ENCODE measurements around the gene AZI2.

AZI2 gene

DNA sequence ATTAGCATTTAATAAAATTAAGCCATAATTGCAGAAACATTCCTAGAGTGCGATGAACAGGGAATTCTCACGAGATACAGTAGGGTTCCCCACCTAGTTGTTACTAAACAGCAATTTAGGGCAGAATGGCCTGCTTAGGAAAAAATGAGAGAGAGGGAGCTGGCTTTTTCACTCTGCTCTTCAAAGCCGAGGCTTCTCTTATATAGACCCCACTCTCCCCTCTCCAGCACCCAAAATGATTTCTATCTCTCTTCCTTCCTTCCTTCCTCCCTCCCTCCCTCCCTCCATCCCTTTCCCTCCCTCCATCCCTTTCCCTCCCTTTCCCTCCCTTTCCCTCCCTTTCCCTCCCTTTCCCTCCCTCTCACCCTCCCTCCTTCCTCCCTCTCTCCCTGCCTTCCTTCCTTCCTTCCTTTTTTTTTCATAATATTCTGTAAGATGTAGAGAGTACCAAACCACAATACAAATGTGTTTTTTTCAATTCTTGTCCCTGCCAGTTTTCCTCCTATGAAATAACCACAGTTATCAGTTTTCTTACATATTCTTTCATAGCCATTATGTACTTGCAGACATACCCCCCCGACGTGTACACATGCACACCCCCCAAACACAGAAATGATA is 48.2 kb downstream of the AZI2 start:
- no peak for DNase-seq (ENCODE audit: low spot score)

DNA sequence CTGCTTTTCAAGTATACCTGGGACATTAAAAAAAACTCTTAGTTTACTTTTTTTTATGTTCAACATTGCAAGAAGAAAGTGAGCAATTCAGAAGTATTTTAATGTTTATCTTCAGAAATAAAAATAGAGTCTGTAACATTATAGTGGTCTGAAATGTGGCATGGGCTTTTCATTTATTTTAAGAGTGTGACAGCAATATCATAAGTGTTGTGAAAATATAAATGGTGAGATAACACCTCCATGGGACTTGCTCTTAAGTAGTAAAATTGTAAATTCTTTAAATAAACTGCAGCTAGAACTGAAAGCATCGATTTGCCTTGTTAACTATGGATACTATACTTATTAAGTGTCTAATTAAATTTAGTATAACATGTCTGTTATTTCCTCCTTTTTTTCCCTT is 48.9 kb downstream of the AZI2 start:
- no peak for DNase-seq (ENCODE audit: low spot score)

DNA sequence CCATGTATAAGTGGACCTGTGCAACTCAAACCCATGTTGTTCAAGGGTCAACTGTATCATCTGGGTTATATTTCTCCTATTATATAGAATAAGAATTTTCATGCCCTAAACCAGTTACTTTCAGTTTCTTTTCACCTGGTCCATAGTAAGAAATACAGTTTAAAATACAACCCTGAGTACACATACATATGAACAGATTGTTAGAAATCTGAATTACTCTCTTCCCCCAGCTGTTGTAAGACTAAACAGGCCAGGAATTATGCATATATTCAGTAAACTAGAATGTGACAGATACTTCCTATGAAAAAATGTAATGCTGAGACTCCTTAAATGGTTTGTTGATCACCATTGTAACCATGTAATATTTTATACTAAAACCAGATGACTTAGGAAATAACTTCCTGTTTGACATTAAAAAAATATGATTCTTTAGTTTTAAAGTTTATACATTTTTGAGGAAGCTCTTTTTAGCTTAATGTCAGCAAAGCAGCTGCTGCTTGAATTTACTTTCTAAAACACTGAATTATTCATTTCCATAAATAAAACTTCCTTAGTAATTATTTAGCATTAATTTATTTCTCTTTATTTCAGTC is 52.6 kb downstream of the AZI2 start:
- no peak for DNase-seq (ENCODE audit: low spot score)

DNA sequence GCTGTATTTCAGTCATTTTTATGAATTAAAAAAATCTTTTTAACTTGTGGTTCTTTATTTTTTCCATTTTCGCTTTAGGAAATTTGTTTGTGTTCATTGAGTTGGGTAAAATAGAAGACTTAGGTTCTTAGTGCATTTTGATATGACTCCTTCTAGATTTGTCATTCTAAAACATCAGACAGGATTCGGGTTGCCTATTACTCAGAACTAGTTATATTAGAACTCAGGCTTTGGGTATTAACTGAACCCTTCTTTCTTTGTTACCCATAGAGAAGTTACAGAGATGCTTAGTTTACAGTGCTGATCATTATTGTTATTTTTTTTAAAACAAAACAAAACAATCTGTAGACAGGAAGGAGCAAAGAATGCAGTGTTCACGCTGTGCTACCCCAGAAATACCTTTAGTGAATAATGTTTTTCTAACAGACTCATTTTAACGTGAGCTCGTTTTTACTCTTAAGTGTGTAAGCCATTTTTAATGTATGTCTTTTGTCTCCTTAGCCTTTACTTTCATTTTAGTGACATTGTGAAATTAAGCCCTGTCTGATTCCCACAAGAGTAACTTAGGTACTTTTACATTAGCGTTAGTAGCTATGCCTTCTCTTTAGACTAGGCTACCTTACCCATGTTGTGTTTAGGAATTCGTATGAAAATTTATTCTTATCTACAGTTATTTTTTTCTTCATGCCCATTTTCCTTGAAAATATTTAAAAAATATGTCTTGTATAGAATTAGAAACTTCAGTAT is 53.8 kb downstream of the AZI2 start:
- no peak for DNase-seq (ENCODE audit: low spot score)

DNA sequence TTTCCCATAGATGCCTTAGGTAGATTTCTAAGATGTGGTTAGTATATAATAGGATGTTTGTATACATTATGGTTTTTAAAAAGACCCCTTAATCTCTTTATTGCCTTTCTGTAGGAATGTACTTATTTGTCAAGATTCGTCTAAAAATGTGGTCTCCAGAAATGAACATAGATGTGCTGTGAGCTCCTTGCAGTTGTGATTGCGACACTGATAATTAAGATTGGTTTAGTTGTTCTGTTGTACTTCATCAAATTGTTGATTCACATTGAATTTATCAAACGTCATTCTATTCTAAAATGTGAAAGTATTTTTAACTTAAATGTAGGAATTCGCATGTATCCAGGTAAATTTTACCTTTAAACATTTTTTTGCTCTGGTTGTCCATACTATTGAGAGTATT is 56.0 kb downstream of the AZI2 start:
- no peak for DNase-seq (ENCODE audit: low spot score)

DNA sequence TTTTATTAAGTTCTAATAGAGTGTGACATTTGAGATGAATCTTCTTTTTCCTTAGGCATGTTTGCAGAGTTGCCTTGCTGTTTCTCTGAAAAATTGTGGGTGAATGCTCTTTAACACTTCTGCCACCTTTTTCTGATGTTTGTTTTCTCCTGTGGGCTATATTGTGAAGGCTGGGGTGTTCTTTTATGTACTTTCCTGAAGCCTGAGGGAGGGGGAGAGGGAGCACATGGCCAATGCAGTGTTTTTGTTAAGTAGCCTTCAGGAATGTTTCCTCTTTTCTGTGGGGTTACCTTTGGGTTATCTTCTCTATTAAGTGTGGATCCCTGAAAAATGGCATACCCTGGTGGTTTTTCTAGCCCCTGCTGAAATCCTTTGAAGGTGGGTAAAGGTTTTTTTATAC is 57.0 kb downstream of the AZI2 start:
- no peak for DNase-seq (ENCODE audit: low spot score)

DNA sequence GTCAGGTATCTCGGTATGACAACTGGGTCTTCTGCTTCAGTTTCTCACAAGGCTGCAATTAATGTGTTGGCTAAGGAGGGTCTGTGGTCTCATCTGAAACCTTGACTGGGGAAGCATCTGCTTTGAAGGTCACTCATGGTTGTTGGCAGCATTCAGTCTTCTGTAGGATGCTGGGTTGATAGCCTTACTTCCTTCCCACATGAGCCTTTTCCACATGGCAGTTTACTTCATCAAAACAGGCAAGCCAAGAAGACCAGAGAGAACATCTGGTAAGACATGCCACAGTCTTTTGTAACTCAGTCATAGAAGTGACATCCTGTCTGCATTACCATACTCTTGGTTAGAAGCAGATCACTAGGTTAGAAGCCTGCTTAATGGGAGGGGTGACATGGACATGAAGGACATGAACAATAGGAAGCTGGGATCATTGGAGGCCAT is 57.7 kb downstream of the AZI2 start:
- DNase-seq (ENCODE audit: low spot score) = no peak

DNA sequence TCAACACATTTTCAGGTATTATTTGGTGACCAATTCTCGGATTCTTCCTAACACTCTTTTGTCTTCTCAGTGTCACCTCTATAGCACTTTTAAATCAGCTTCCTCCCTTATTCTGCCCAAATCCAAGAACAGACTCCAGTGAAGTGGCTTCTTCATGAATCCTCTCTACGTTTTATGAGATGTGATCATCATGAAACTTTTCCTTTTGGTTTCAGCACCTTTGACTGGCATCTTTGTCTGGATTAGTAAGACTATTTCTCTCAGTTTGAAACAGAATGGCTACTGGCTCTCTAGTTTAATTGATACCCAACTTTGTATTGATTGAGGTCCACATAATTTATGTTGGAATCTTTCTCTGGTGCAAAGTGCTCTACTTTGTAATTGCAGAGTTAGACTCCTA is 61.6 kb downstream of the AZI2 start:
- DNase-seq (ENCODE audit: low spot score) = no peak

DNA sequence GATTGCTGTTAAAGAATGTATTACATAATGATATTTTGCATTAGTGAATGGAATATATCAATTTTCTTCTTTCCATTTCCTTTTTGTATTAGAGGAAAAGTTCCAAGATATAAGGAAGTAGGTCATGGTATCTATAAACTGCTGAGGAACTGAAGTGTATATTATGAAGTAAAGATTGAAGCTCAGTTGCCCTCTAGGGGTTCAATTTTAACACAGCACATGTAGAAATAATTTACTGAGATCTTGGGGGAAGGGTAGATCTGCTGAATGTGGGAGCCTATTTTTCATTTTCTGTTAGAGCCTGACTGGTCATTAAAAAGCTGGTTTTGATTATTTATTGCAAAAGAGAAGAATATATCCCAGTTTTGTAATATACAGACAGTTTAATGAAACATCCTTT is 62.0 kb downstream of the AZI2 start:
- DNase-seq (ENCODE audit: low spot score) = peak; percentile 38

DNA sequence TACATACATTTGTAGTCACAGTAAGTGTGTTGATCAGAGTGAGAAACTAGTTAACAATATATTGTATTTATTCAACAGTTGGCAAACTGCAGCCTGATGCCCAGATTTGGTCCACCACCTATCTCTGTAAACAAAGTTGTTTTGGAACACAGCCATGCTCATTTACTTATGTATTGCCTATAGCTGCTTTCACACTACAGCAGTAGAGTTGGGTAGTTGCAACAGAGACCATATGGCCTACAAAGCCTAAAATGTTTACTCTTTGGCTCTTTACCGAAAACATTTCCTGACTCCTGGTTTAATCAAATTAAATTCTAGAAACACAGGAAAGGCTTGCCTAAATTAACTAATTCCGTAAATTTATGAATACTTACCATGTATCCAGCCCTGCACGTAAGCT is 67.8 kb downstream of the AZI2 start:
- DNase-seq (ENCODE audit: low spot score) = no peak

DNA sequence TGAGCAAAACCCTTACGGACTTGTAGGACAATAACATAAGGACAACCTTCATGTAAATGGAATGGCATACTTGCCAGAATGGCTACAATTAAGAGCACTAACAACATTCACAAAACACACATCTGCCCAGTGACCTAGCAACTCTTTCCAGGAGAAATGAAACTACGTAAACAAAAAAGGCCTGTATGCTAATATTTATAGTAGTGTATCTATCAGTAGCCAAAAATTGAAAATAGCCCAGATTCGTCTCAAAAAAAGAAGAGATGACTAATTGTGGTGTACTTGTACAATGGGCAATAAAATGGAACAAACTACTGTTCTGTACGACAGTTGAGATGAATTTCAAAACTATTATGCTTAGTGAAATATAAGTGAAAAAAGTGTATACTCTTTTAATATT is 68.9 kb downstream of the AZI2 start:
- DNase-seq (ENCODE audit: low spot score) = no peak

DNA sequence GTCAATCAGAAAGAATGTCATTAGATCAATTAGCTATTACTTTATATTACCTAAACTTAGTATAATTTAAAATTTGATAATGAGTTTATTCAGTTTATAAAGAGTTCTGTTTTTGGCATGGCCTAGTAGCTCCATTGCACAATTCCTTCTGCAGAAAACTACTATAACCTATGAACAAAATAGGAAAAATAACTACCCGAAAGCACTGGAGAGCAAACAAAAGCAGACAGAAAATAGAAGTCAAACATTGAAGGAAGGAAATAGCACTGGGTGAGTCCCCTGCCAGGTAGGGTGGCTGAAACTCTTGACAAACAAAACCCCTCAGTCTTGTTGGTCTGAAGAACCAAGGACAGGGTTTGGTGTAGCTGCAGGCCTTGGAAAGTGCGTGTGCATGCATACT is 69.7 kb downstream of the AZI2 start:
- no peak for DNase-seq (ENCODE audit: low spot score)

DNA sequence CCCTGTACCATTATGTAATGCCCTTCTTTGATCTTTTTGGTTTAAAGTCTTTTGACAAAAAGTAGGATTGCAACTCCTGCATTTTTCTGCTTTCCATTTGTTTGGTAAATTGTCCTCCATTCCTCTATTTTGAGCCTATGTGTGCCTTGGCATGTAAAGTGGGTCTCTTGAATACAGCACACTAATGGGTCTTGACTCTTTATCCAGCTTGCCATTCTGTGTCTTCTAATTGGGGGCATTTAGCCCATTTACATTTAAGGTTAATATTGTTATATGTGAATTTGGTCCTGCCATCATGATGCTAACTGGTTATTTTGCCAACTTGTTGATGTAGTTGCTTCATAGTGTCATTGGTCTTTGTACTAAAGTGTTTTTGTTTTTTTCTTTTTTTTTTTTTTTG is 74.8 kb downstream of the AZI2 start:
- no peak for DNase-seq (ENCODE audit: low spot score)
